B cell (primary cell): ENCODE results near the gene NDST3. TPM values are rescaled to one million over a fixed set of nuclear protein-coding genes. Genes with fewer than 3 reads are reported as not detected.

ENCODE experiments used
- ATAC-seq: fragments of 200-7000 bp; cut with Tn5 transposase; one replicate; pipeline ENCODE4 v1.10.0; 2021; ENCODE audit warnings: low read depth, mild to moderate bottlenecking, moderate number of reproducible peaks, moderate library complexity
- CTCF ChIA-PET: fragments of 350-600 bp; sonication (Branson Sonifier 250); formaldehyde crosslinking; loops from one replicate; lab custom pipeline; 2021; ENCODE audit warnings: antibody characterized with exemption, inconsistent platforms; lab: Charles Lee
- POLR2A ChIA-PET: fragments of 350-600 bp; sonication (Branson Sonifier 250); formaldehyde crosslinking; loops from one replicate; lab custom pipeline; 2021; ENCODE audit warnings: antibody characterized with exemption; lab: Charles Lee
- DNase-seq: peaks from one replicate; pipeline ENCODE4 v3.0.0; 2013
- H2AFZ ChIP-seq: 2 replicates; pipeline ENCODE4 v1.6.1; 2012; ENCODE audit warnings: mild to moderate bottlenecking, low read depth, low read length; ENCODE audit not compliant: insufficient read depth, poor library complexity, severe bottlenecking
- H3K27ac ChIP-seq, 2 donors: 1 replicate in 1 of 2; 2 replicates in 1 of 2; pipeline ENCODE4 v1.5.1; 2012 to 2013; ENCODE audit warnings: low read length in 2 of 2, mild to moderate bottlenecking in 2 of 2, moderate library complexity in 1 of 2
- H3K27me3 ChIP-seq, 4 experiments: fragments of 200-600 bp in 1 of 4; sonication (generic) in 1 of 4; replicated peaks in 1 of 4; 1 replicate in 2 of 4; 2 replicates in 2 of 4; pipeline versions ENCODE4 v1.6.1 to v1.7.0; 2013 to 2016; ENCODE audit warnings: low read length in 3 of 4, mild to moderate bottlenecking in 2 of 4, mixed read lengths in 1 of 4, moderate library complexity in 1 of 4; ENCODE audit not compliant: insufficient read depth in 4 of 4, control insufficient read depth in 3 of 4; ENCODE audit errors: control extremely low read depth in 1 of 4
- H3K36me3 ChIP-seq, 2 experiments: replicated peaks in 1 of 2; 1 replicate in 1 of 2; 2 replicates in 1 of 2; pipeline versions ENCODE4 v1.6.1 to v1.7.1; 2013; ENCODE audit warnings: low read length in 1 of 2; ENCODE audit not compliant: insufficient read depth in 2 of 2, control insufficient read depth in 1 of 2; ENCODE audit errors: control extremely low read depth in 1 of 2, extremely low read depth in 1 of 2
- H3K4me1 ChIP-seq, 2 donors: fragments of 200-600 bp in 1 of 2; sonication (generic) in 1 of 2; 1 replicate in 1 of 2; 2 replicates in 1 of 2; pipeline versions ENCODE4 v1.5.1 to v1.6.1; 2013 to 2017; ENCODE audit warnings: low read length in 2 of 2; ENCODE audit not compliant: control insufficient read depth in 2 of 2, insufficient read depth in 2 of 2
- H3K4me2 ChIP-seq: replicated peaks from 2 replicates; pipeline ENCODE3; 2012; ENCODE audit warnings: mild to moderate bottlenecking, low read depth, low read length; ENCODE audit not compliant: poor library complexity, severe bottlenecking
- H3K4me3 ChIP-seq, 5 experiments: fragments of 200-600 bp in 1 of 5; sonication (generic) in 1 of 5; 1 replicate in 3 of 5; 2 replicates in 2 of 5; pipeline versions ENCODE4 v1.5.1 to v1.7.0; 2011 to 2016; ENCODE audit warnings: low read length in 4 of 5, mild to moderate bottlenecking in 4 of 5, low read depth in 2 of 5, control low read depth in 1 of 5, moderate library complexity in 1 of 5; ENCODE audit not compliant: insufficient read depth in 1 of 5; ENCODE audit errors: control extremely low read depth in 1 of 5, extremely low read depth in 1 of 5
- H3K79me2 ChIP-seq: fragments of 200-600 bp; sonication (generic); one replicate; pipeline ENCODE4 v1.6.0; 2016; ENCODE audit warnings: low read length; ENCODE audit not compliant: control insufficient read depth, insufficient read depth
- H3K9ac ChIP-seq: fragments of 200-600 bp; sonication (generic); 2 replicates; pipeline ENCODE4 v1.6.1; 2017; ENCODE audit warnings: mild to moderate bottlenecking, low read length, moderate library complexity
- H3K9me3 ChIP-seq, 3 donors: one replicate each; pipeline versions ENCODE4 v1.6.1 to v1.7.1; 2013; ENCODE audit warnings: low read length in 2 of 3; ENCODE audit not compliant: control insufficient read depth in 2 of 3, insufficient read depth in 1 of 3; ENCODE audit errors: control extremely low read depth in 1 of 3
- H4K20me1 ChIP-seq: 2 replicates; pipeline ENCODE4 v1.6.0; 2012; ENCODE audit warnings: mild to moderate bottlenecking, low read length; ENCODE audit not compliant: insufficient read depth, control insufficient read depth, poor library complexity, severe bottlenecking
- H3K27ac Mint-ChIP-seq: one replicate; pipeline ENCODE4 v1.8.0; 2021; ENCODE audit warnings: mixed read lengths
- H3K27me3 Mint-ChIP-seq: one replicate; pipeline ENCODE4 v1.8.0; 2021; ENCODE audit warnings: mixed read lengths
- H3K4me1 Mint-ChIP-seq: one replicate; pipeline ENCODE4 v1.8.0; 2021; ENCODE audit warnings: mixed read lengths
- H3K4me3 Mint-ChIP-seq: one replicate; pipeline ENCODE4 v1.8.0; 2021; ENCODE audit warnings: mixed read lengths
- H3K9me3 Mint-ChIP-seq: one replicate; pipeline ENCODE4 v1.8.0; 2022; ENCODE audit warnings: mixed read lengths; ENCODE audit not compliant: insufficient read depth
- CTCF ChIP-seq: fragments of 200-600 bp; IDR thresholded peaks from one replicate; pipeline ENCODE4 v1.8.0; 2022; ENCODE audit warnings: antibody characterized with exemption, mild to moderate bottlenecking
- EZH2 ChIP-seq: IDR thresholded peaks from 2 replicates; pipeline ENCODE4 v1.6.1; 2012; ENCODE audit warnings: borderline replicate concordance, low read depth, mild to moderate bottlenecking, moderate library complexity, low read length; ENCODE audit not compliant: insufficient read depth, poor library complexity, severe bottlenecking
- WGBS: methylation state at CpG from one replicate; pipeline ENCODE4 v1.1.5; 2013; ENCODE audit warnings: missing lambda C conversion rate; ENCODE audit not compliant: insufficient coverage; 5-methylcytosine and 5-hydroxymethylcytosine counted together
- intact Hi-C: fragments of 100-400 bp; cut with micrococcal nuclease; formaldehyde crosslinking; loops from one replicate; pipeline ENCODE4 v1.10.0; 2022
- polyA plus RNA-seq: library from polyadenylated mRNA; depleted of rRNA; stranded (reverse); fragments of >200 nt; gene quantifications from 2 replicates; pipeline ENCODE4 v1.2.3, GENCODE V29; 2012
- total RNA-seq, 2 donors: library from RNA; stranded (reverse); fragments of 120-200 nt in 1 of 2; gene quantifications; 1 replicate in 1 of 2; 2 replicates in 1 of 2; pipeline versions ENCODE4 v1.2.3 to v1.2.4, GENCODE V29; 2013 to 2022

NDST3 gene
- total and polyA plus RNA-seq, 2 donors (not counting 1 experiment from before 2014, with no cell fraction given), result not detected

- Histone ChIP-seq H3K27me3 (no peaks in the 10 kb centered on the region), H3K4me3 (no peak overlapping the region), H3K9ac (no peak overlapping the region), H3K36me3 (no peaks in the 10 kb centered on the region), H3K9me3 (peaks cover 0 to 2% (median 0%) of the 10 kb centered on the region in 3 donors), H4K20me1 (no peaks in the 10 kb centered on the region), H2AFZ (no peak overlapping the region), H3K4me2 (no peak overlapping the region), H3K27ac (no peak overlapping the region), H3K4me1 (no peaks in the 10 kb centered on the region), H3K79me2 (no peaks in the 10 kb centered on the region)
- Mint-ChIP-seq H3K4me1 (no peaks in the 10 kb centered on the region), H3K9me3 (peaks cover 6% of the 10 kb centered on the region), H3K27me3 (no peaks in the 10 kb centered on the region), H3K27ac (no peak overlapping the region), H3K4me3 (no peak overlapping the region)
- intact Hi-C loops, result no loop called here
- TF ChIP-seq EZH2 (no peak), CTCF (no peak)
- DNase-seq (no peak), ATAC-seq (no peak)
- POLR2A ChIA-PET, result no interaction called here
- CTCF ChIA-PET, result no interaction called here
Measured at GRCh38 chr4:118254368-118254767, 220.1 kb downstream of the NDST3 start.

- peaks cover 0 to 7% (median 3%) of the 10 kb centered on the region in 4 experiments for H3K27me3 ChIP-seq
- no peak overlapping the region for H2AFZ ChIP-seq
- H3K27me3 Mint-ChIP-seq, result peaks cover 16% of the 10 kb centered on the region
- intact Hi-C loops, result no loop called here
- H4K20me1 ChIP-seq, result no peaks in the 10 kb centered on the region
- H3K9ac ChIP-seq, result no peak overlapping the region
- 85% methylated on average over 3 of the region's 3 CpGs for WGBS
- H3K4me3 Mint-ChIP-seq, result no peak overlapping the region
- DNase-seq (no peak), ATAC-seq (no peak)
- CTCF ChIA-PET, result interaction anchor here (2.1 kb wide), 1 partner anchor 11 kb away, joined by 7 read pairs; no protein-coding TSS in a partner anchor
- TF ChIP-seq CTCF (no peak), EZH2 (no peak)
- no peak overlapping the region for H3K27ac ChIP-seq
- peaks cover 0 to 1% (median 0%) of the 10 kb centered on the region in 3 donors for H3K9me3 ChIP-seq
- no peaks in the 10 kb centered on the region for H3K4me1 Mint-ChIP-seq
- no peaks in the 10 kb centered on the region for H3K9me3 Mint-ChIP-seq
- no peaks in the 10 kb centered on the region for H3K79me2 ChIP-seq
- POLR2A ChIA-PET, result no interaction called here
- H3K4me2 ChIP-seq, result no peak overlapping the region
- no peaks in the 10 kb centered on the region for H3K4me1 ChIP-seq
- no peak overlapping the region for H3K4me3 ChIP-seq
- no peak overlapping the region for H3K27ac Mint-ChIP-seq
- H3K36me3 ChIP-seq, result no peaks in the 10 kb centered on the region
Measured at GRCh38 chr4:118259111-118259510, 224.8 kb downstream of the NDST3 start.
